ENCODE data around the gene DTNB. TPM values are rescaled to one million over a fixed set of nuclear protein-coding genes. Genes with fewer than 3 reads are reported as not detected.

Gene DTNB
- polyA plus RNA-seq, 1 of the 3 experiments (the other 2 are of a cell fraction), result 15.3 TPM

GRCh38 chr2:25548601-25549000 lies 124.8 kb downstream of the DTNB start (continued):
- TF ChIP-seq NRF1 (IDR thresholded peaks at IDR 0.05; ENCODE audit: low read depth, low read length) (no peak), YY1 (IDR thresholded peaks at IDR 0.05; ENCODE audit: low read depth) (no peak), RCOR1 (IDR thresholded peaks at IDR 0.05; ENCODE audit: low read length) (peak; percentile 49; the same call in 1 of the 2 replicates), USF2 (IDR thresholded peaks at IDR 0.05; ENCODE audit: borderline replicate concordance, low read depth, low read length) (no peak), TAF1 (IDR thresholded peaks at IDR 0.05; ENCODE audit: borderline replicate concordance, low read depth, low read length) (no peak), FOXM1 (IDR thresholded peaks at IDR 0.05; ENCODE audit: low read depth) (no peak), TEAD4 (IDR thresholded peaks at IDR 0.05; ENCODE audit: borderline replicate concordance, insufficient read depth) (no peak), FOXJ3 (CRISPR knock-in tag; IDR thresholded peaks at IDR 0.05) (no peak), CHD2 (IDR thresholded peaks at IDR 0.05; ENCODE audit: low read length, partially characterized antibody) (peak; percentile 63)

GRCh38 chr2:25546852-25547251 lies 126.5 kb downstream of the DTNB start:
- no peaks in the 10 kb centered on the region for H3K27me3 ChIP-seq (ENCODE audit: insufficient read depth)
- ChIA-PET POLR2A (interaction anchor here (0.6 to 0.7 kb wide), 2 partner anchors 11 to 377 kb away, joined by 3 to 4 read pairs; no protein-coding TSS in a partner anchor), CTCF (interaction anchor here (0.6 to 1.4 kb wide), 4 partner anchors 71 to 319 kb away, joined by 3 read pairs; no protein-coding TSS in a partner anchor)
- H3K27ac ChIP-seq (ENCODE audit: low read depth in 2 of 2, low read length in 1 of 2), result no peak overlapping the region
- no peak overlapping the region for H2AFZ ChIP-seq (ENCODE audit: low read depth)
- no peaks in the 10 kb centered on the region for H3K9me3 ChIP-seq
- H3K79me2 ChIP-seq (ENCODE audit: insufficient read depth), result no peaks in the 10 kb centered on the region
- H3K4me2 ChIP-seq, result no peak overlapping the region
- no peaks in the 10 kb centered on the region for H3K36me3 ChIP-seq (replicated peaks in 1 of 2; ENCODE audit: control insufficient read depth in 1 of 2, insufficient read depth in 2 of 2, low read length in 1 of 2)
- no peak for DNase-seq
- no peaks in the 10 kb centered on the region for H4K20me1 ChIP-seq (ENCODE audit: insufficient read depth)
- H3K4me3 ChIP-seq (ENCODE audit: low read depth in 2 of 2, low read length in 1 of 2), result no peak overlapping the region
- H3K9ac ChIP-seq, result no peak overlapping the region
- WGBS (ENCODE audit: low lambda C conversion rate), result 98% methylated on average over 3 of the region's 3 CpGs
- no peak for TF ChIP-seq TEAD4 (IDR thresholded peaks at IDR 0.05; ENCODE audit: borderline replicate concordance, insufficient read depth)
- no peak for TF ChIP-seq EZH2phosphoT487 (IDR thresholded peaks at IDR 0.05; ENCODE audit: borderline replicate concordance, low read depth)
- no peak for TF ChIP-seq NFIC (IDR thresholded peaks at IDR 0.05; ENCODE audit: borderline replicate concordance)
- no peak for TF ChIP-seq JUND (IDR thresholded peaks at IDR 0.05)
- no peak for TF ChIP-seq SIN3A (IDR thresholded peaks at IDR 0.05; ENCODE audit: borderline replicate concordance, low read depth, low read length)
- TF ChIP-seq TCF12 (IDR thresholded peaks at IDR 0.05), result no peak
- no peak for TF ChIP-seq MXI1 (IDR thresholded peaks at IDR 0.05; ENCODE audit: low read depth, low read length)
- TF ChIP-seq MEF2A (IDR thresholded peaks at IDR 0.05; ENCODE audit: borderline replicate concordance, low read depth), result no peak
- no peak for TF ChIP-seq PBX3 (IDR thresholded peaks at IDR 0.05)
- TF ChIP-seq YY1 (IDR thresholded peaks at IDR 0.05; ENCODE audit: low read depth), result no peak
- TF ChIP-seq SMC3 (IDR thresholded peaks at IDR 0.05; ENCODE audit: low read depth, low read length), result no peak
- TF ChIP-seq RCOR1 (IDR thresholded peaks at IDR 0.05; ENCODE audit: low read length), result no peak
- no peak for TF ChIP-seq GABPA (IDR thresholded peaks at IDR 0.05; ENCODE audit: low read depth)
- H3K4me1 ChIP-seq (ENCODE audit: control insufficient read depth in 1 of 2, insufficient read depth in 2 of 2, low read depth in 1 of 2, low read length in 1 of 2), result peaks cover 7 to 11% of the 10 kb centered on the region in 2 experiments
- no peaks in the 10 kb centered on the region for H3K9me2 ChIP-seq
- peaks cover 3% of the 10 kb centered on the region for H3F3A ChIP-seq (replicated peaks; ENCODE audit: insufficient read depth)

All from SK-N-SH (cell line).